Pulmonary artery endothelial cell (primary cell): ENCODE results near the gene PTRH1. TPM values are rescaled to one million over a fixed set of nuclear protein-coding genes. Genes with fewer than 3 reads are reported as not detected.

ENCODE experiments used
- total RNA-seq: library from RNA; depleted of rRNA; stranded (reverse); fragments of >200 nt; gene quantifications from 2 replicates; pipeline ENCODE4 v1.2.3, GENCODE V29; 2014

Gene PTRH1
- total RNA-seq, 1 donor from 2014 or later, result 40.4 TPM

Other genes starting within 250 kb of the PTRH1 start
- 16.0 and 19.0 TPM in 2 replicates for gene STXBP1, start 103.4 kb downstream of the PTRH1 start, total RNA-seq
- not detected in 2 replicates for gene CFAP157, start 8.7 kb downstream of the PTRH1 start, total RNA-seq
- gene TTC16, start 416 bp upstream of the PTRH1 start, total RNA-seq, result not detected in 2 replicates
- 5.8 and 7.8 TPM in 2 replicates for gene TOR2A, start 19.6 kb upstream of the PTRH1 start, total RNA-seq
- gene SH2D3C, start 63.0 kb upstream of the PTRH1 start, total RNA-seq, result 56.8 and 58.3 TPM in 2 replicates
- gene CDK9, start 70.4 kb upstream of the PTRH1 start, total RNA-seq, result 107 and 116 TPM in 2 replicates
- gene FPGS, start 87.2 kb upstream of the PTRH1 start, total RNA-seq, result 71.4 and 104 TPM in 2 replicates
- gene ENG, start 139.0 kb upstream of the PTRH1 start, total RNA-seq, result 46.5 and 49.5 TPM in 2 replicates
- 50.2 and 56.2 TPM in 2 replicates for gene AK1, start 162.0 kb upstream of the PTRH1 start, total RNA-seq
- 36.2 and 48.1 TPM in 2 replicates for gene ST6GALNAC6, start 183.9 kb upstream of the PTRH1 start, total RNA-seq
- gene ST6GALNAC4, start 201.4 kb upstream of the PTRH1 start, total RNA-seq, result 62.0 and 69.0 TPM in 2 replicates
- gene PIP5KL1, start 215.1 kb upstream of the PTRH1 start, total RNA-seq, result 0.21 and 0.79 TPM in 2 replicates
- 11.9 and 12.1 TPM in 2 replicates for gene DPM2, start 222.2 kb upstream of the PTRH1 start, total RNA-seq